Measurements from ENCODE around the gene ADGRG7.

Gene ADGRG7

GRCh38 chr3:100606894-100607512, 2.4 kb upstream of the ADGRG7 start:
- no peak for DNase-seq (ENCODE audit: low spot score)
- in situ Hi-C loops (cut with MboI; ENCODE audit: low pct_unique_long_range_greater_than_20kb, low sequenced_read_pairs, unreplicated experiment) = no loop called here
- TF ChIP-seq CTCF (IDR thresholded peaks at IDR 0.05; ENCODE audit: extremely low read depth, insufficient read depth, missing control alignments) = no peak

- no peak for TF ChIP-seq CTCF (IDR thresholded peaks at IDR 0.05; ENCODE audit: extremely low read depth, insufficient read depth, missing control alignments)
- no peak for DNase-seq (ENCODE audit: low spot score)
- in situ Hi-C loops (cut with MboI; ENCODE audit: low pct_unique_long_range_greater_than_20kb, low sequenced_read_pairs, unreplicated experiment) = no loop called here
Measured at GRCh38 chr3:100609963-100610362, 562 bp downstream of the ADGRG7 start.

GRCh38 chr3:100611221-100611620, 1.8 kb downstream of the ADGRG7 start:
- no peak for DNase-seq (ENCODE audit: low spot score)
- in situ Hi-C loops (cut with MboI; ENCODE audit: low pct_unique_long_range_greater_than_20kb, low sequenced_read_pairs, unreplicated experiment) = no loop called here
- no peak for TF ChIP-seq CTCF (IDR thresholded peaks at IDR 0.05; ENCODE audit: extremely low read depth, insufficient read depth, missing control alignments)

GRCh38 chr3:100613721-100614390, 4.5 kb downstream of the ADGRG7 start:
- no peak for DNase-seq (ENCODE audit: low spot score)
- no peak for TF ChIP-seq CTCF (IDR thresholded peaks at IDR 0.05; ENCODE audit: extremely low read depth, insufficient read depth, missing control alignments)
- in situ Hi-C loops (cut with MboI; ENCODE audit: low pct_unique_long_range_greater_than_20kb, low sequenced_read_pairs, unreplicated experiment) = no loop called here

GRCh38 chr3:100614941-100615340, 5.5 kb downstream of the ADGRG7 start:
- in situ Hi-C loops (cut with MboI; ENCODE audit: low pct_unique_long_range_greater_than_20kb, low sequenced_read_pairs, unreplicated experiment) = no loop called here
- no peak for DNase-seq (ENCODE audit: low spot score)
- TF ChIP-seq CTCF (IDR thresholded peaks at IDR 0.05; ENCODE audit: extremely low read depth, insufficient read depth, missing control alignments) = no peak

- in situ Hi-C loops (cut with MboI; ENCODE audit: low pct_unique_long_range_greater_than_20kb, low sequenced_read_pairs, unreplicated experiment) = no loop called here
- no peak for TF ChIP-seq CTCF (IDR thresholded peaks at IDR 0.05; ENCODE audit: extremely low read depth, insufficient read depth, missing control alignments)
- DNase-seq (ENCODE audit: low spot score) = no peak
Measured at GRCh38 chr3:100615684-100616083, 6.3 kb downstream of the ADGRG7 start.
